ENCODE data around the gene KLHL17. TPM values are rescaled to one million over a fixed set of nuclear protein-coding genes. Genes with fewer than 3 reads are reported as not detected.

Gene KLHL17
- total and polyA plus RNA-seq, 9 of the 15 experiments (the other 6 are each of a cell fraction or from before 2014, with no cell fraction given) = 0.14 to 84.8 (median 13.0) TPM

- 0 out of 2 replicates have a peak, but pooled peaks have one; percentile 23 for TF ChIP-seq PBX2 (CRISPR knock-in tag; IDR thresholded peaks at IDR 0.05; ENCODE audit: low read depth)
- no peak for TF ChIP-seq PBX2 (tag; conservative IDR thresholded peaks at IDR 0.05; ENCODE audit: low read depth)
- TF ChIP-seq CREB5 (CRISPR knock-in tag; IDR thresholded peaks at IDR 0.05) = no peak
- TF ChIP-seq JUNB (CRISPR knock-in tag; conservative IDR thresholded peaks at IDR 0.05) = no peak
- TF ChIP-seq RAD21 (CRISPR knock-in tag; conservative IDR thresholded peaks at IDR 0.05 in 1 of 2, IDR thresholded peaks at IDR 0.05 in 1 of 2) = 0 out of 4 replicates have a peak, but pooled peaks of 1 of the 2 experiments have one; percentile 2
- TF ChIP-seq KDM5B (IDR thresholded peaks at IDR 0.05; ENCODE audit: insufficient replicate concordance, low read depth, low read length) = peak; percentile 39
- TF ChIP-seq KLF1 (tag; IDR thresholded peaks at IDR 0.05) = no peak
- TF ChIP-seq CCNT2 (IDR thresholded peaks at IDR 0.05; ENCODE audit: borderline replicate concordance, extremely low read depth, insufficient read length, low read depth, low read length) = peak; percentile 55
- peak; percentile 38; the same call in 1 of the 2 replicates for TF ChIP-seq PHF8 (IDR thresholded peaks at IDR 0.05; ENCODE audit: borderline replicate concordance, low read length)
- TF ChIP-seq CREM (IDR thresholded peaks at IDR 0.05; ENCODE audit: low read depth) = peak; percentile 67
- peak in 1 of 2 experiments; percentile 76; a peak in 2 of 4 replicates for TF ChIP-seq RCOR1 (IDR thresholded peaks at IDR 0.05; ENCODE audit: borderline replicate concordance in 1 of 2, low read depth in 2 of 2, low read length in 2 of 2)
- peak in 1 of 2 experiments; percentile 91; a peak in 2 of 4 replicates for TF ChIP-seq NONO (IDR thresholded peaks at IDR 0.05; ENCODE audit: low read depth in 2 of 2, low read length in 1 of 2)
- TF ChIP-seq ESRRA (IDR thresholded peaks at IDR 0.05; ENCODE audit: borderline replicate concordance, low read depth) = peak; percentile 49; the same call in 1 of the 2 replicates
- TF ChIP-seq UBTF (IDR thresholded peaks at IDR 0.05; ENCODE audit: borderline replicate concordance in 1 of 2, low read depth in 2 of 2, low read length in 2 of 2) = 0 out of 4 replicates have a peak, but pooled peaks of 1 of the 2 experiments have one; percentile 39
- TF ChIP-seq HOMEZ (CRISPR knock-in tag; IDR thresholded peaks at IDR 0.05) = no peak
- TF ChIP-seq ZBTB7A (IDR thresholded peaks at IDR 0.05; ENCODE audit: borderline replicate concordance, control insufficient read depth, low read depth, low read length) = peak; percentile 57
- TF ChIP-seq TCF7L2 (IDR thresholded peaks at IDR 0.05; ENCODE audit: low read depth, low read length) = no peak
Measured at GRCh38 chr1:960363-961131, at the start of gene KLHL17 (continued).
